ENCODE data around the gene RPS10.

The RPS10 gene
- 6.8 to 17.8 (median 17.7) reads per million in 3 experiments for total RNA-seq

- DNase-seq: peak; percentile 84
These were observed at the start of gene RPS10 for GRCh38 chr6:34425498-34426410. Gene RPS10, minus strand, starts transcription at chr6:34426069. Its CDS starts 848 bp downstream, at chr6:34425221.

- no peak for DNase-seq
These were observed 49.4 kb upstream of the RPS10 start for GRCh38 chr6:34475238-34475682.

- no peak for DNase-seq
These were observed 48.9 kb upstream of the RPS10 start for GRCh38 chr6:34474754-34475153.

- DNase-seq: no peak
These were observed 48.1 kb upstream of the RPS10 start for GRCh38 chr6:34473967-34474366.

GRCh38 chr6:34472425-34472824, 46.6 kb upstream of the RPS10 start:
- DNase-seq: no peak

- DNase-seq: no peak
These were observed 43.6 kb upstream of the RPS10 start for GRCh38 chr6:34469499-34469898.

GRCh38 chr6:34468378-34468892, 42.6 kb upstream of the RPS10 start:
- no peak for DNase-seq

GRCh38 chr6:34466242-34467185, 40.6 kb upstream of the RPS10 start:
- no peak for DNase-seq

- DNase-seq: no peak
These were observed 39.8 kb upstream of the RPS10 start, which contains the start of gene PACSIN1 for GRCh38 chr6:34465531-34466241. Gene PACSIN1, plus strand, starts transcription at chr6:34466076. Its CDS starts 60,230 bp downstream, at chr6:34526306.

- no peak for DNase-seq
These were observed 38.0 kb upstream of the RPS10 start for GRCh38 chr6:34463849-34464248.

GRCh38 chr6:34463299-34463698, 37.4 kb upstream of the RPS10 start:
- DNase-seq: no peak

GRCh38 chr6:34462551-34462971, 36.7 kb upstream of the RPS10 start:
- no peak for DNase-seq

- DNase-seq: no peak
These were observed 36.1 kb upstream of the RPS10 start for GRCh38 chr6:34462010-34462409.

- no peak for DNase-seq
These were observed 35.1 kb upstream of the RPS10 start for GRCh38 chr6:34460796-34461507.

GRCh38 chr6:34459899-34460593, 34.2 kb upstream of the RPS10 start:
- peak; percentile 48 for DNase-seq

- DNase-seq: no peak
These were observed 32.2 kb upstream of the RPS10 start for GRCh38 chr6:34457742-34458735.

- DNase-seq: no peak
These were observed 31.5 kb upstream of the RPS10 start for GRCh38 chr6:34457382-34457741.

- DNase-seq: no peak
These were observed 30.0 kb upstream of the RPS10 start for GRCh38 chr6:34455831-34456230.

GRCh38 chr6:34451192-34451591, 25.3 kb upstream of the RPS10 start:
- no peak for DNase-seq

- no peak for DNase-seq
These were observed 22.0 kb upstream of the RPS10 start for GRCh38 chr6:34447910-34448309.

All from central memory CD4-positive, alpha-beta T cell (primary cell).